ENCODE results near the gene ETV6. TPM values are rescaled to one million over a fixed set of nuclear protein-coding genes. Genes with fewer than 3 reads are reported as not detected.

Gene ETV6
- polyA plus RNA-seq, 2 of the 4 experiments (the other 2 are of a cell fraction), result 4.0 to 7.0 TPM

GRCh38 chr12:11814374-11814773, 164.9 kb downstream of the ETV6 start:
- no peak overlapping the region for H3K4me3 ChIP-seq
- POLR2A ChIA-PET, result no interaction called here
- 41% methylated on average over 3 of the region's 3 CpGs for WGBS (ENCODE audit: missing lambda C conversion rate)
- no peak for TF ChIP-seq CTCF (IDR thresholded peaks at IDR 0.05)
- TF ChIP-seq CHD4 (IDR thresholded peaks at IDR 0.05; ENCODE audit: borderline replicate concordance), result no peak
- TF ChIP-seq MAX (IDR thresholded peaks at IDR 0.05), result no peak
- TF ChIP-seq BHLHE40 (IDR thresholded peaks at IDR 0.05; ENCODE audit: low read depth, low read length), result no peak
- TF ChIP-seq ZNF302 (CRISPR knock-in tag; IDR thresholded peaks at IDR 0.05), result no peak
- TF ChIP-seq CEBPB (IDR thresholded peaks at IDR 0.05), result no peak
- TF ChIP-seq EHF (CRISPR knock-in tag; IDR thresholded peaks at IDR 0.05), result no peak
- no peak for TF ChIP-seq ZFP36 (IDR thresholded peaks at IDR 0.05; ENCODE audit: borderline replicate concordance, partially characterized antibody)
- TF ChIP-seq POLR2AphosphoS2 (conservative IDR thresholded peaks at IDR 0.05; ENCODE audit: low read length), result no peak
- no peak for TF ChIP-seq HES2 (IDR thresholded peaks at IDR 0.05)
- TF ChIP-seq USF2 (IDR thresholded peaks at IDR 0.05), result no peak
- TF ChIP-seq TP53 (CRISPR knock-in tag; IDR thresholded peaks at IDR 0.05), result no peak
- TF ChIP-seq ZSCAN20 (CRISPR knock-in tag; IDR thresholded peaks at IDR 0.05), result no peak
- TF ChIP-seq HEYL (CRISPR knock-in tag; IDR thresholded peaks at IDR 0.05), result no peak
- TF ChIP-seq PHF8 (IDR thresholded peaks at IDR 0.05; ENCODE audit: borderline replicate concordance, low read depth), result no peak
- H3K9me3 ChIP-seq, result no peaks in the 10 kb centered on the region
- no peak overlapping the region for H3K27ac ChIP-seq
- CTCF ChIA-PET, result no interaction called here
- no peak overlapping the region for H3K4me2 ChIP-seq
- no peak for FAIRE-seq
- ATAC-seq, result peak; percentile 81 to 85; a peak in 5 of 6 replicates
- no peak for DNase-seq (ENCODE audit: low read depth in 1 of 2, low spot score in 1 of 2)
- peaks cover 9% of the 10 kb centered on the region; the same call in 2 of the 3 replicates for H3K4me1 ChIP-seq

- 85% methylated on average over 5 of the region's 5 CpGs for WGBS (ENCODE audit: missing lambda C conversion rate)
- Histone ChIP-seq H3K27ac (no peak overlapping the region), H3K4me3 (no peak overlapping the region), H3K4me1 (peaks cover 9% of the 10 kb centered on the region; the same call in 2 of the 3 replicates), H3K4me2 (no peak overlapping the region), H3K9me3 (no peaks in the 10 kb centered on the region)
- ChIA-PET POLR2A (no interaction called here), CTCF (interaction anchor here (1.1 kb wide), 1 partner anchor 20 kb away, joined by 3 read pairs; no protein-coding TSS in a partner anchor)
- DNase-seq (ENCODE audit: low read depth in 1 of 2, low spot score in 1 of 2), result no peak
- ATAC-seq, result no peak
- FAIRE-seq, result no peak
- TF ChIP-seq JUNB (IDR thresholded peaks at IDR 0.05) (no peak), POLR2AphosphoS2 (conservative IDR thresholded peaks at IDR 0.05; ENCODE audit: low read length) (no peak), ZSCAN20 (CRISPR knock-in tag; IDR thresholded peaks at IDR 0.05) (no peak), KDM1A (IDR thresholded peaks at IDR 0.05; ENCODE audit: low read depth) (no peak), HOXB13 (CRISPR knock-in tag; IDR thresholded peaks at IDR 0.05; ENCODE audit: low read depth) (no peak), FOSL2 (IDR thresholded peaks at IDR 0.05) (no peak), FOSL2 (CRISPR knock-in tag; IDR thresholded peaks at IDR 0.05) (no peak), BHLHE40 (IDR thresholded peaks at IDR 0.05; ENCODE audit: low read depth, low read length) (no peak), CHD2 (IDR thresholded peaks at IDR 0.05; ENCODE audit: low read length, partially characterized antibody) (no peak), MAZ (IDR thresholded peaks at IDR 0.05; ENCODE audit: borderline replicate concordance, low read depth, low read length) (no peak), RCOR1 (IDR thresholded peaks at IDR 0.05; ENCODE audit: low read depth, low read length) (no peak), FOSB (CRISPR knock-in tag; IDR thresholded peaks at IDR 0.05) (no peak), E2F6 (IDR thresholded peaks at IDR 0.05; ENCODE audit: borderline replicate concordance, low read depth) (no peak), SMC3 (IDR thresholded peaks at IDR 0.05) (no peak), CBX8 (IDR thresholded peaks at IDR 0.05) (no peak)
These were observed 165.9 kb downstream of the ETV6 start for GRCh38 chr12:11815397-11815796.

All from A549 (cell line).